GM18498 (cell line): ENCODE measurements around the gene TBKBP1.
"Not testable (repeated sequence)": the region's sequence is repeated elsewhere in the genome, so short reads cannot be mapped to it uniquely, and the experiment has no call there.

Source experiments
- ATAC-seq: cut with Tn5 transposase; IDR thresholded peaks from one replicate; pipeline ENCODE4 v1.9.1; 2021; ENCODE audit warnings: mild to moderate bottlenecking, moderate library complexity; ENCODE audit not compliant: unreplicated experiment

TBKBP1 gene

DNA sequence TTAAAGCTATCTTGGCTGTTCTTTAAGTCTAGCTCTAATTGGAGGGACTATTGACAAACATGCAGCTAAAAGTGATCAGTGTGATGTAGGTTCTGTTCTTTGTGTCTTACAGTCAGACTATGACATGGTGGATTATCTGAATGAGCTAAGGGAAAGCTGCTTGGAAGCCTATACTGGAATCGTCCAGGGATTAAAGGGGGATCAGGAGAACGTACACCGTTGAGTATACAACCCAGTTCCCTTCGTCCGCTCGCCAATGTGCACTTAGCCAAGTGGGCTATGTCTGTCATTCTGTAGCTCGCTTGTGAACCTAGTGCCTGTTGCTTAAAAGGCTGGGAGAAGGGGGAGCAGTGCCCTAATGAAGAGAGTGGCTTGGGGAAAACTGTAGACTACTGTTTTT is 15.8 kb upstream of the TBKBP1 start:
- no peak for ATAC-seq

DNA sequence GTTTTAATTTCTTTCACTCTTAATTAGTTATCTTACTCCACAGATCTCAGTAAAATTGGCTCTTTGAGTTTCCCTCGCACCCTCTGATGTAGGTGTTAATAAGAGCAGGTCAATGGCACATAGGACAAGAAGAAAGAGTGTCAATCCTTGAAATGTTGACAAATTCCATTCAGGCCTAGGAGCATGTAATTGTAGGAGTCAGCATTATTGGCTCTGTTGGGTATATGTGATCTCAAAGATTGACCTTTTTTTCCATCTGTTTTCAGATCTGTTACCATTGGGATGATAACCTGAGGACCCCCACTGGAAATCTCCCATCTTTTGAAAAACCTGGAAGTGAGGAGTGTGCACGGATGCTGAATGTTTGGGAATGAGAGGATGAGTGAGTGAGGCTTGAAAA is 11.8 kb upstream of the TBKBP1 start:
- ATAC-seq, result no peak

DNA sequence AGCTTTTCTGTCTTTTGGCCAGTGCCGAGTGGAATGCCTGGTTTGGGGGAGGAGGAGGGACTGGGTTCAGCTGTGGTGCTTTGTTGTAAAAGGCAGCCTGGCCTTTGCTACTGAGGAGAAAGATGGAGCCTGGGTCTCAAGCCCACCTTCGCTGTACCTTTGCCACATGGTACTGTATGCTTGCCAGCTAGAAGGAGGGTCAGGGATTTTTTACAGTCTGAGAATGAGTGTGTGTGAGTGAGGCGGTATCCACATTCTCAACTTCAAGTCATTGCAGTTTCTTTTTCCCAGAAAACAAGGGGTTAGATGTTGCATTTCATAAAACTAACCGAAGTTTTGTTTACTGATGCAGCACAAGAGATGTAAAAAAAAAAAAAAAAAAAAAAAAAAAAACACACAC is 11.2 kb upstream of the TBKBP1 start:
- not testable (repeated sequence) for ATAC-seq

DNA sequence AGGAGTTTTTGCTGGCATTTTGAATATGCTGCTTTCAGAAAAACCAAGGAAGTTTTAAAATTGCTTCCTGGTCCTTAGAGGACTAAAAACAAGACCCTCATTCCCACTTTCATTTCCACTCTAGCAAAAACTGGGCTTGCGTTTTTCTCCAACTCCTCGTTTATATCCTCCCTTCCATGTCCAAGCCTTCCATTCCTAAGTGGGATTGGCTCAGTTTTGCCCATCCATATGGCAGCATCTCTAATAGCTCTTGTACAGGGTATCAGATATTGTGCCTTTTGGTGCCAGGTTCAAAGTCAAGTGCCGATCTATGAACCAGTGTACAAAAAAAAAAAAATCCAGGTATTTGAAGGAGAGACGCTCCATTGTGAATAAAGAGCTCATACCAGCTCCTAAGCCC is 9.9 kb upstream of the TBKBP1 start:
- ATAC-seq, result no peak

DNA sequence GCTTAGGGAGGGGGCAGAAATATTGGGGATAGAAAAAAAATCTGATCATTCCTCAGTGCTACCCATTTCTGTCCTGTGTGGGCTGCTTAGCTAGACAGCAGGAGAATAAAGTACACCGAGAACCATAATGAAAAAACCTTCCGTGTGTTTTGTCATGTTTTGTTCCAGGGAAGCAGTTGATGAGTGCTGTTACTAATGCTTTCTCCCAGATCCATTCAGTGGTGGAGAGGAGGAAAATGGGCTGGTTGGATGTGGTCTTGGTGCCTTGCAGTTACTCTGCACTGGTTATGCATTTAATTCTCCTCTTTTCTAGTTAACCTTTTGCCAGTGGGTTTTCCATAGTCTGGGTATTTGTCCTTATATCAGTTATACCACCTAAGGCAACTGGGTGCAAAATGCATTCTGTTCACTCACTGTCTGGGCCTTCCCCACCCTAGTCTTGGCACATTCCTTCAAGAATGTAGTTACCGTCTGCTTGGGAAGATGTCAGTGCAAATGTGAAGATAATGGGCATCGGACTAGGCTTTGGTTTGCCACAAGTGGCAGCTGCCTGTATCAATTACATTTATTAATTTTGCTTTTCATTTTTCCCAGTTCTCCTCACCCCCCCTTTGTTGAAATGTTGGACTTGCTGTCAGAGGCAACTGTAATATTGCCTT is 9.3 kb upstream of the TBKBP1 start:
- no peak for ATAC-seq

DNA sequence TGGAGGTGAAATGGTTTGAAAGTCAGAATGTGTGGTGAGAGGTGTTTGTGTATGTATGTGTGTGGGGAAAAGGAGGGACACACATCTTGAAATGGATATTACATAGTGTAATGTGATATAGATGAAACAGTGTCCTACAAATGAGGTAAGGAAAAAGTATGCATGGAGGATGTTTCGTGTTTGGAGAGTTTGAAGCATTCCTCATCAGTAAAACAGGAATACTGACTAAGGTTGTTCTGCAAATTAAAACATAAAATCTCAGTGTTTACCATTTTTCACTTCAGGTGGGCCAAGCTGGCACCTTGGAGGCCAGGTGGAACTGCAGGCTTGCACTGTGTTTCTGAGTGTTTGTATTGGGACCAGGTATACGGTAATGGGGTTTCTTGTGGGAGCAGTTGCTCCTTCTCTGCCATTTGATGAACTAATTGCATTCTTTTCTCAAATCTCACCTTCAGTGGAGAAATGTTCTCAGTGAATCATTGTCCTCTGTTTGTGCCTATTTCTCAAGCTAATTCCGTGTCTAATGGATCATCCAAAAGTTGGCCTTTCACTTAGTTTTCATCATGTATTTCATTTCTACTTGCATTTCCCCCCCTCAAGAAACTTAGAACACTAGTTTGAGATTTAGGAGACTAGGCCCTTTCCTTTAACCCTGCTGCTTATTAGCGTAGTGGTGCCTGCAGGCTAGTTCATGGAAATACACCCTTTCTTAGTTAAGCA is 8.2 kb upstream of the TBKBP1 start:
- no peak for ATAC-seq

DNA sequence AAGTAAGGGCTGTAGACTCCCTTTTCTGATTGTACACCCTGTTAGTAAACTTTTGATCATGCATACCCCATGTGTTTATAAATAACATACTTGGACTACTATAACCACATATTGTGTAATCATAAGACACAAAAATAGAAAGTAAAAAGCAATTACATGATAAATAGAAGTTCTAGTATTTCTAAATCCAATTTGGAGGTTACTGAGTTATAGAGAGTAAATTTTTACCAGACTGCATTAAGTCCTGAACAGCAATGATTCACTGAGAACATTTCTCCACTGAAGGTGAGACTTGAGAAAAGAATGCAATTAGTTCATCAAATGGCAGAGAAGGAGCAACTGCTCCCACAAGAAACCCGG is 7.7 kb upstream of the TBKBP1 start:
- ATAC-seq, result no peak

DNA sequence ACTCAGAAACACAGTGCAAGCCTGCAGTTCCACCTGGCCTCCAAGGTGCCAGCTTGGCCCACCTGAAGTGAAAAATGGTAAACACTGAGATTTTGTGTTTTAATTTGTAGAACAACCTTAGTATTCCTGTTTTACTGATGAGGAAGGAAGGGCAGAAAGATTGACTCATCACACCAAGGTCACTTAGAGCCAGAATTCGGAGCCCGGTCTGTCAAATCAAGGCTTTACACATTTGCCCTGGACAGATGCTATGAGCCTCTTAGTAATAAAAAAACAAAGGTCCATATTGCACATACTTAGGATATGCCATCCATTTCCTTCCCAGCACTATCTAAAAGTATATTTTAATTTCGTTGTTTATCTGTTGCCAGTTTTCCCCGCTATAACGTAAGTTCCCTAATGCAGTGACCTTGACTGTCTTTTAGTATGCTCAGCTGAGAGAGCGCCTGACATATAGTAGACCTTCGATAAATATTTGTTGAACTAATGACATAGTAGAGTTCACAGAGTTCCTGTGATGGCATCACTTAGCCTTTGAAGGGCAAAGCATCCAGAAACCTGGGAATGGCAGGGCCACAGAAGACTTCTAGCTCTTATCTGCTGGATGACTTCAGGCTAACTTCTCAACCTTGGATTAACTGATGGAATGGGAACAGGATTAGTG is 7.2 kb upstream of the TBKBP1 start:
- ATAC-seq, result no peak

DNA sequence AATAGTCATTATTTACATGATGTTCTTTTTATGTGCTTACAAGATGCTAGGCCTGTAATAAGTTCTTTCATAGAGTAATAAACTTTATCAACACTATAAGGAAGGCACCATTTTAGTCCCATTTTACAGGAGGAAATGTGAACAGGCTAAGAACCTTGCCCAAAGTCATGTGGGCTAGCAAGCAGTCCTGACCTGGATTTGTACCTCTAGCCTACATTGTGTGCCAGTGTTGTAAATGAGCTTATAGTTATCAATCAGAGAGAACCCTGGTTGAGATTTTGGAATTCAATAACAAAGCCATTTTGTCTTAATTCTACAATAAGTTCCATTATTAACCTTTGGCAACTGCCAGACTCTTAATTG is 6.7 kb upstream of the TBKBP1 start:
- no peak for ATAC-seq

DNA sequence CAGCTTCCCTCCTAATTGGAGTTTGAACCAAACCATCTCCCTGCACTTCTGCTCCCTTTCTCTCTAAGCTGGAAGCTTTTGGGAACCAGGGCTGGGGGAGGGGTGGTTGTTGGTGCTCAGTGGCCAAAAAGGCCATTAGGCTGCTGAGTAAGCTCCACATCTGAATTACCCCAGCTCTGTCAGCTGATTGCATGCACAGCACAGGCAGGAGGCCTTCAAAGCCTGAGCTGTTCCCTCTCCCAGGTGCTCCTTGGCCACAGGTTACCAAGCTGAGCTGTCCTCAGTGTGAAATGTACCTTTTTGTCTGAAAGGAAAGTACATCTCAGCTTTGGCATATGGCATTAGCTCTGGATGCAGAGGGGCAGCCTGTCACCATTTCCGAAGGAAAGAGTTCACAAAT is 6.2 kb upstream of the TBKBP1 start:
- no peak for ATAC-seq

DNA sequence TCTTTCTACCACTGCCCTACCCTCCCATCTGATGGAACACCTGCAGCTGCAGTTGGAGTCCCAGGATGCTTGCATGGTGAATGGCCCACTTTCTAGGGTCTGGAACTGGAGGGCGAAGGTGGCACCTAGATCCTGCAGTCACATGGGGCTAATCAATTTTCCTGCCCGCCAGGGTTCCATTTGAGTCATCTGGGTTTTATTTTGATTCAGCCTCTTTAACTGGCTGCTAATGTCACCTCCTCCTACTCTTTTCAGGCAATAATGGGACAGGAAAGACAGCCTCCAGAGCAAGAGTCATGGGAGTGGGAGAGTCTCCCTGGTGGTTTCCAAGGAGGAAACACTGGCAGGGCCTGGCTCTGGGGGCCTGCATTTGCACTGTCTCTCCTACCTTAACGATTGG is 3.8 kb upstream of the TBKBP1 start:
- ATAC-seq, result no peak

DNA sequence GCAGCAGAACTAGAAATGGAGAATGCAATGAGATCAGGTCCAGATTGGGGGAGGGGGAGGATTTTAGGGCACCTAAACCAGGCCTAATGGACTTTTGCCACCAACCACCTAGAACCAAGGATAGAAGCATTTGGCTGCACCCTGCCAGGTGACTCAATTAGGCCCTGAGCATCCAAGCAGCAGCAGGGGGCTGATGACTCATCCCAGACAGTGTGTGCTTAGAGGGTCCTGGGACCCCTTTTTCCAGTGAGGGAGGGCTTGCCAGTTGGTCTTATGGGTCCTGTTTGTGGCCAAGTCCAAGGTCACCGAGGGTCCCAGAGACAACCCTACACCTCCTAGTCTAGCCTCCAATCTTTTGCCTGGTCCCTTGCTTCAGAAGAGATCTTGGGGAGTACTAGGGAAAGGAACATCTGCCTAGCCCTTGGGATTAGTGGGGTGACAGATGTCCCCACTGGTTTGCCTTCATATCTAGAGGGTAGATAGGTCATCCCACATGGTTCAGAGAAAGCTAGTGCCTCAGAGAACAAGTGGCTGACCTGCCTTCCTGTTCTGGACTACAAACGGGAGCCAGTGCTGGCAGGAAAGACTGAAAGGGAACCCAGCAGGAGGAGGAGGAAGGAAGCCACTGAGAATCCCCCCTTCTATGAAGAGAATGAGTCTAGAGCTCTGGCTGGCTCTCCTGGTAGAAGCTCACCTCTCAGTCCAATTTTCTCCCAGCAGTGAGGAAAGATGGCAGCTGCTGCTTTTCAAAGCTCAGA is 1.6 kb upstream of the TBKBP1 start:
- ATAC-seq, result no peak

DNA sequence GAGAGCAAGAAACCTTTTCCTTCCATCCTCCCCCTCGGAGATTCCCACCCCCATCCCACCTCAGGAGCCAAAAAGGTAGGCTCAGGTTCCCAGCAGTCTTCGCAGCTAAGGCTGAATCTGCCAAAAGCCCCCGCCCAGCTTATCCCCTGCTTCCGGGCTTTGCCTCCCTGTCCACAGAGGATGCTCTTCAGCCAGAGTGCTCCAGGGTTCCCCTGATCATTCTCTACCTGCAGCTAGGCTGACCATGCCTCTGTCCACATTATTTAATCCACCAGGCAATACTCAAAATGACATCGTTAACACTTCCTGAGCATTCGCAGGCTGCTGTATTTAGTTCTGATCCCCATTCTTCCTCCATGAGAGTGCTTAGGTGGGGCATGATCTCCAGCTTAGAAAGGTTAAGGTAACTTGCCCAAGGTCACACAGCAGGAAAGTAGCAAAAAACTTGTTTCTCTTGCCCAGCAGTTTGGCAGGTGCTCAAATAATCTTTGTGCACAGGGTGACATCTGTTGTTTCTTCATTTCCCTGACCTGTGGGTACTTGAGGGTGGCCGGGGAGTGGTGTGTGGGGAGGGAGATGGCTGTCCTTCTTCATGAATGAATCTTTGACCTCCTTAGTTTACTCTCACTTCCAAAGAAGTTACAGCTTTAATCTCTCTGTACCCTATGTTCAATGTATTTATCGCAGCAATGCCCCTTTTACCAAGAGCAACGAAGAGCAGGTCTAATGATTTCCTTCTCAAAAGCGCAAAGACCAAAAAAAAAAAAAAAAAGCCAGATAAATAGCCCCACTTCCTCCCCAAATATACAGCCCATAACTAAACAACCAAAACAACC is 848 bp upstream of the TBKBP1 start:
- ATAC-seq, result no peak

DNA sequence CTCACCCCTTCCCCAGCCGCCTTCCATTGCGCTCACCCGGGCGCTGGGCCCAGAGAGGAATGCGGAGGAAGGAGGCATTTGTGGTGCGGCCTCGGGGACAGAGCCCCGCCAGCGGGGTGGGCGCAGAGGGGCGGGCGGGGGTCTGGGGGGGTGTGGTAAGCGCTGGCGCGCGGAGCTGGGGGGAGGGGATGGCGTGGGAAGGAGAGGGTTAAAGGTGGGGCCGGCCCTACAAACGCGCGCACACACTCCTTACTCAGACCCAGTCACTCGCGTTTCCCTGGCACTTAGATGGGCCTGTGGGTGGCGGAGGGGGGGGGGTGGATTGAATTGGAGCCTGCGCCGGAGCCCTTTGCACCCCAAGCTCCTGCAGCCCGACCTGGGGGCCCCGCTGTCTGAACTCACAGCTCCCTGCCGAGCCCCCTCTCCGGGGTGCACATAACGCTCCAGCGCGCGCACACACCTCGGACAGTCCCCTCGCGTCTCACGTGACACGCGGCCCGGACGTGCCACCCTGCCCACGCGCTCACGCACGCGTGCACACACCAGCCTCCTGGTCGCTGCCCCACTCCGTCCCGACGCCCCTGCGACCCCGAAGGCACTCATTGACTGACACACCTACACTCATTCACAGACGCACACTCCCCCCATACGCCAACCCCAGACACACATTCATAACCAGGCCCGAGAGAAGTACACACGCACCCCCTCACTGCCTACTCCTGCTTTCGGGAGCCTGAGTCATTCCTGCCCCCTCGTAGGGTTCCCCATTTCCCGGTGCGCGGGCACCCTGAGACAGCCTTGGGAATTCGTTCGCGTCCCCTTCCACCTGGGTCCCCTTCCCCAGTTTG is 844 bp downstream of the TBKBP1 start:
- ATAC-seq, result no peak

DNA sequence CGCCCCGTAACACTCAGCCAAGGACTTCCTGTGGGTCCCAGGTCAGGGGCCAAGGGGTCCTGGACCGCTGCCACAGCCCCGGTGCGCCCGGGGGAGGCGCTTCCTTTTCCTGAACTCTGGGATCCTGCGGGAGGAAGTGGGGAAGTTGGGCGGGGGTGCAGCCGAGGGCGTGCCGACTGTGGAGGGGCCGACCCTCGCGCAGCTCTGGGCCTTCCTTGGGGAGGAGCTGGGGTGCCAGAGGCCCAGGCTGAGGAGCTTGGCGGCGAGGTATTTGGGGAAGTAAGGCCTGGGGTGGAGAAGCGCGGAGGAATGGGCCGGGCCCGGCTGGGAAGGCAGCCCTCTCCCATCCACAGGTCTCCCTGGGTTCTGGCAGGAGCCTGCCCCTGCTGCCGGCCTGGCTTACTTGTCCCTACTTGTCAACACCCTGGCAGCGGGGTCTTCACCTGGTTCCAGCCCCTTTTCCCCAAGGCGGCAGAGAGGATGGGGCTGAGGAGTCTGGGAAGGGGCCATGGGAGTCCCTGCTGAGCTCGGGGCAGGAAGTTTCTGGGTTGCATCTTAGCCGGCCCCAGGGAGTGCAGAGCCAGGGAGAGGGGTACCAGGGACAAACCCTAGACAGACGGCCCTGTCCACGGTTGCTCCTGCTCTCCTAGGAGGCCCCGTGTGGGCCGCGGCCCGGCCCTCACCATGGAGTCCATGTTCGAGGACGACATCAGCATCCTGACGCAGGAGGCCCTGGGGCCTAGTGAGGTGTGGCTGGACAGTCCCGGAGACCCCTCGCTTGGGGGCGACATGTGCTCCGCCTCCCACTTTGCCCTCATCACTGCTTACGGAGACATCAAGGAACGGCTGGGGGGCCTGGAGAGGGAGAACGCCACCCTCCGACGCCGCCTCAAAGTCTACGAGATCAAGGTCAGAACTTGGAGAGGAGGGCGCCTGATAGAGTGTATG is 1.7 kb downstream of the TBKBP1 start:
- ATAC-seq, result no peak

DNA sequence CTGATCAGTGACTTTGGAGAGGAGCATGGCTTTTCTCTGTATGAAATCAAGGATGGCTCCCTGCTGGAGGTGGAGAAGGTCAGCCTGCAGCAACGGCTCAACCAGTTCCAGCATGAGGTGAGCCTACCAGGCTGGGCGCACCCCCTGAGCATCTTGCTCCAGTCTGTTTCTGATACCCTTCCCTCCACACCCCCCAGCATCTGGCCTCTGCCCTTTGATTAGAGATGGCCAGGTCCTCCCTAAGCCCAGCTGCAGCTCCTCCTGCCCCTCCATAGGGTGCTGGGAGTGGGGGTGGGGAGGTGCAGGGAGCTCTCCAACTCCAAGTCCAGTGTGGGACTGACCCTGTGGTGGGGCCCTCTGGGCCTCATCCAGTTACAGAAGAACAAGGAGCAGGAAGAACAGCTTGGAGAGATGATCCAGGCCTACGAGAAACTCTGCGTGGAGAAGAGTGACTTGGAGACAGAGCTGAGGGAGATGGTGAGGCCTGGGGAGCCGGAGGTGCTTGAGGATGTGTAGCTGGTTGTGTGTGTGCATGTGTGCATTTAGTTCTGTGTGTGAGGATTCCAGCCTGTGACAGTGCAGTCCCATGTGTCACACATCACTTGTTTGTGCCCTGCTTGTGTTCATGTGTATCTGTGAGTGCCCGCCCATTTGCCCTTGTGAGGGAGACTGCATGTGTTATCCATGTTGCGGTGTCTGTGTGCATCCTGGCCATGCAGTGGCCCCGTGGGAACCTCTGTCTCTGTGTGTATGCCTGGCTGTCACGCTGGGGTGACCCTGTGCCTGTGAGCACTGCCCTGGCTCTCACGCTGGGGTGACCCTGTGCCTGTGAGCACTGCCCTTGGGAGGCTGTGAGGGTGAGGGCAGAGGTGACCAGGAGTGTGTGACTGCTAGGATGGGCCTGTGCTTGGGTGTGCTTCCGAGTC is 3.0 kb downstream of the TBKBP1 start:
- ATAC-seq, result no peak

DNA sequence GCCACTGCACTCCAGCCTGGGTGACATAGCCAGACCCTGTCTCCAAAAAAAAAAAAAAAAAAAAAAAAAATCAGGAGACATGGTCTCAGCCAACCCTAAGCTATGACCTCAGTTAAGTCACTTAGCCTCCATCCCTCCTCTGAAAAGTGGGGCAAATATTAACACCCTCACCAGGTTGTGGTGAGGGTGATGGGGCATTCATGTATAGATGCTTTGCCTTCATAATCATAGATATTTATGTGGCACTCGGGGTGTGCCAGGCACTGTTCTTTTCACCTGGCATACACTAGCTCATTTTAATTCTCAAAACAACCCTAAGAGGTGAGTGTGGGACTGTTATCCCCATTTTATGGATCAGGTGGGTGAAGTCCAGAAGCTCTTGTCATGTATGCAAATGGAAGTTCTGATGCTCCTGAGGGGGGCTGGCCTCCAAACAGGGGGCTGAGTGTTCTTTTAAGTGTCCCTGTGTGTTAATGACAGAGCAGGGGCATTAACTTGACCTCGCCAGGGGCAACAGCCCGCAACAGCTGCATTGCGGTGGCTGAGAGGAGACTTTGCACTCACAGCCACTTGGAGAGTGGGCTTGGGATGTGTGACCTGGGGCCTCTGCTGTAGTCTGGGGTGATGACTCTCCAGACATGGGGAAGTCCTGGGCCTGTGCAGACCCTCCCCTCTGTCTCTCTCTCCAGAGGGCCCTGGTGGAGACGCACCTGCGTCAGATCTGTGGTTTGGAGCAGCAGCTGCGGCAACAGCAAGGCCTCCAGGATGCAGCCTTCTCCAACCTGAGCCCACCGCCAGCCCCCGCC is 4.1 kb downstream of the TBKBP1 start:
- no peak for ATAC-seq
